ENCODE results near the gene PLEKHG7.

The PLEKHG7 gene

DNA sequence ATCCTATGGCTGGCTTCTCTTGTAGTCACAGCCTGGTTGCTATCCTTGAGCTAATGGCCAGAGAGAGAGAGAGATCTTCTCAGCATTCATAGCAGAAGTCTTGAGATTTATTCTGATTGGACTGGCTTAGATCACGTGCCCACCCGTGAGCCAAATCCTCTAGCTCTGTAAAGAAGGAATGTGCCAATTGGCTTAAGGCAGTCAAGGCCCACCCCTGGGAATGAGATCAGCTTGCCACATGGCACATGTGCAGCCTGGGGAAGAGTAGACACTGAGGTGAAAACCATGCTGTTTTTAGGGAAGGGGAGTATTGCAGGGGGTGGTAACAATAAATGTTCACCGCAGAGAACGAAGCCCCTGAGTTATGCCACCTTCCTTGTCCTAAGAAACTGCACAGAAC is 36.3 kb downstream of the PLEKHG7 start:
- no peak for TF ChIP-seq EZH2phosphoT487 (IDR thresholded peaks at IDR 0.05; ENCODE audit: low read depth)
- TF ChIP-seq, protein P1, sequence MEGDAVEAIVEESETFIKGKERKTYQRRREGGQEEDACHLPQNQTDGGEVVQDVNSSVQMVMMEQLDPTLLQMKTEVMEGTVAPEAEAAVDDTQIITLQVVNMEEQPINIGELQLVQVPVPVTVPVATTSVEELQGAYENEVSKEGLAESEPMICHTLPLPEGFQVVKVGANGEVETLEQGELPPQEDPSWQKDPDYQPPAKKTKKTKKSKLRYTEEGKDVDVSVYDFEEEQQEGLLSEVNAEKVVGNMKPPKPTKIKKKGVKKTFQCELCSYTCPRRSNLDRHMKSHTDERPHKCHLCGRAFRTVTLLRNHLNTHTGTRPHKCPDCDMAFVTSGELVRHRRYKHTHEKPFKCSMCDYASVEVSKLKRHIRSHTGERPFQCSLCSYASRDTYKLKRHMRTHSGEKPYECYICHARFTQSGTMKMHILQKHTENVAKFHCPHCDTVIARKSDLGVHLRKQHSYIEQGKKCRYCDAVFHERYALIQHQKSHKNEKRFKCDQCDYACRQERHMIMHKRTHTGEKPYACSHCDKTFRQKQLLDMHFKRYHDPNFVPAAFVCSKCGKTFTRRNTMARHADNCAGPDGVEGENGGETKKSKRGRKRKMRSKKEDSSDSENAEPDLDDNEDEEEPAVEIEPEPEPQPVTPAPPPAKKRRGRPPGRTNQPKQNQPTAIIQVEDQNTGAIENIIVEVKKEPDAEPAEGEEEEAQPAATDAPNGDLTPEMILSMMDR (IDR thresholded peaks at IDR 0.05; ENCODE audit: low read depth, low read length): no peak
- H2AFZ ChIP-seq (ENCODE audit: low read depth, low read length): no peak overlapping the region
- no peak overlapping the region for H3K9ac ChIP-seq (ENCODE audit: low read length)

DNA sequence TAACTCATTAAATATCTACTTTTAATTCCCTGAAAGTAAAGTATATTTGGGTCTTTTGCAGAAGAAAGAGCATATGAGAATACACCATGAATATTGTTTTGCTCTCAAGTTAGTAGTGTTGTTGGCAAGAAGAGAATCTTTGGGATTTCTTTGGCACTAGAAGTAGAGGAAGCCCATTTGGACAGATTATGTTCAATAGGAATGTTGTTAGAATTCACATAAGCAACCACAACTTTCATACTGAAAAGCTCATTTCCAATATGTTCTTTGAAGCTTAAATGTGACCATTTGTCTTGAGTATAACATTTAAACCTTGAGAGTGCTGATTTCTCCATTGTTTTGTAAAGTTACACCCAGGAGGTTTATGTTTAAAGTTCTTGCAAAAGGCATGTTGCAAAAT is 37.6 kb downstream of the PLEKHG7 start:
- H3K4me1 ChIP-seq (ENCODE audit: low read length): no peaks in the 10 kb centered on the region
- no peak overlapping the region for H2AFZ ChIP-seq (ENCODE audit: low read depth, low read length)
- H3K4me3 ChIP-seq (ENCODE audit: low read length): no peak overlapping the region
- H3K36me3 ChIP-seq (replicated peaks; ENCODE audit: low read depth, low read length): no peaks in the 10 kb centered on the region
- no peak overlapping the region for H3K27ac ChIP-seq (ENCODE audit: low read length)
- H3K79me2 ChIP-seq (ENCODE audit: low read length): no peaks in the 10 kb centered on the region
- TF ChIP-seq EZH2phosphoT487 (IDR thresholded peaks at IDR 0.05; ENCODE audit: low read depth): no peak
- TF ChIP-seq, protein P1 (IDR thresholded peaks at IDR 0.05; ENCODE audit: low read depth, low read length): no peak
- no peaks in the 10 kb centered on the region for H3K9me3 ChIP-seq (ENCODE audit: insufficient read depth, low read length)
- no peak overlapping the region for H3K9ac ChIP-seq (ENCODE audit: low read length)
- no peak overlapping the region for H3K4me2 ChIP-seq (ENCODE audit: low read length)
- no peaks in the 10 kb centered on the region for H4K20me1 ChIP-seq (ENCODE audit: insufficient read depth, low read length)
- H3K27me3 ChIP-seq (ENCODE audit: low read depth, low read length): no peaks in the 10 kb centered on the region

More for the DNA sequence above, 36.3 kb downstream of the PLEKHG7 start:
- no peaks in the 10 kb centered on the region for H3K79me2 ChIP-seq (ENCODE audit: low read length)
- no peak overlapping the region for H3K4me3 ChIP-seq (ENCODE audit: low read length)
- no peaks in the 10 kb centered on the region for H3K36me3 ChIP-seq (replicated peaks; ENCODE audit: low read depth, low read length)
- no peaks in the 10 kb centered on the region for H3K4me1 ChIP-seq (ENCODE audit: low read length)
- H4K20me1 ChIP-seq (ENCODE audit: insufficient read depth, low read length): no peaks in the 10 kb centered on the region
- no peaks in the 10 kb centered on the region for H3K9me3 ChIP-seq (ENCODE audit: insufficient read depth, low read length)
- H3K27ac ChIP-seq (ENCODE audit: low read length): no peak overlapping the region
- no peaks in the 10 kb centered on the region for H3K27me3 ChIP-seq (ENCODE audit: low read depth, low read length)
- H3K4me2 ChIP-seq (ENCODE audit: low read length): no peak overlapping the region

DNA sequence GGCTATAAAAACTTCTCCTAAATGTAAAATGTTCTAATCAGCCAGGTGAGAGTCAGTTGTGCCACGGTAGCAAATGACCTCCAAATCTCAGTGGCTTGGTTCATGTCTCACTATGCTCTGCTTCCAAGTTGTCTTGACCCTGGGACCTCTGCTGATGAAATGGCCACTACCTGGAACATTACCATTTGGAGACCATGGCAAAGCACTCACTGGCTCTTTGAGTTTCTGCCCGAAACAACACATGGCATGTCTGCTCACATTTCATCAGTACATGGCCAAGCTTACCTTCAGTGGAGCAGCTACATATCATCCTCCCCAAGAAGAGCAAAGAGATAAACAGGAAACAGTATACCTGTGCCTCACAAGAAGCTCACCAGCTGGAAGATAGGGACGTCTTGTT is 40.2 kb downstream of the PLEKHG7 start:
- Histone ChIP-seq H3K27ac (ENCODE audit: low read length) (no peak overlapping the region), H3K4me3 (ENCODE audit: low read length) (no peak overlapping the region), H3K36me3 (replicated peaks; ENCODE audit: low read depth, low read length) (no peaks in the 10 kb centered on the region), H2AFZ (ENCODE audit: low read depth, low read length) (no peak overlapping the region), H3K9ac (ENCODE audit: low read length) (no peak overlapping the region), H3K79me2 (ENCODE audit: low read length) (no peaks in the 10 kb centered on the region), H4K20me1 (ENCODE audit: insufficient read depth, low read length) (no peaks in the 10 kb centered on the region), H3K4me2 (ENCODE audit: low read length) (no peak overlapping the region), H3K27me3 (ENCODE audit: low read depth, low read length) (no peaks in the 10 kb centered on the region), H3K9me3 (ENCODE audit: insufficient read depth, low read length) (no peaks in the 10 kb centered on the region), H3K4me1 (ENCODE audit: low read length) (peaks cover 6% of the 10 kb centered on the region; the same call in 1 of the 2 replicates)
- no peak for TF ChIP-seq EZH2phosphoT487 (IDR thresholded peaks at IDR 0.05; ENCODE audit: low read depth)
- TF ChIP-seq, protein P1 (IDR thresholded peaks at IDR 0.05; ENCODE audit: low read depth, low read length): no peak

DNA sequence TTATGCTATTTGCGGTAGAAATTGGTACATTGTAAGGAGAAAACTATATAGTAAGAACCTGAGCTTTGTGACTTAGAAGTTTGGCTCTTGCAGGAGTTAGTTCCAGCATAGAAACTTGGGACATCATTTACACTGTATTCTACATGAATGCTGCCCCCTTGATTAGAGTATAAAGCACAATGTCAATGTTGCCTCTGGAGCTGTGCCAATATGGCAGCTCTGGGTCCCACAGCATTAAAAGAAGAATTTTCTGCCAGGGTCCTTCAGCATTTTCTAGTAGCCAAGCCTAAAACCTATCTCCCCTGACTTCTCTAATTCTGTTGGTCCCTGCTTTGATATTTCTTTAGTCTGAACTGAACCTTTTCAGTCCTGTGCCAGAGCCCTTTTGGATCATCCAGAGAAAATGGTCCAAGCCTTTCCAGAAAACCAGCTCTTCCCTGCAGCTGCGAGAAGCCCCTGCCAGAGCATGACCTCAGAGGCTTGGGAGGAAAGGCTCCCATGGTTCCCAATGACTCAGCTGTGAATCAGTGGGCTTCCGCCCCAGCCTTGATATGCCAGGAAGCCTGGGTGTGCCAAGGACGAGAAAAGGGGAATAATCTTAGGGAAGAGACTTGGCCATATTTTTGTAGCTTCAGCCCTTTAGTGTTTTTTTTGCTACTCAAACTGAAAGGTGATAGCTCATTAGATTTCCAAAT is 43.2 kb downstream of the PLEKHG7 start:
- no peaks in the 10 kb centered on the region for H3K27me3 ChIP-seq (ENCODE audit: low read depth, low read length)
- no peak overlapping the region for H3K27ac ChIP-seq (ENCODE audit: low read length)
- H3K9me3 ChIP-seq (ENCODE audit: insufficient read depth, low read length): no peaks in the 10 kb centered on the region
- TF ChIP-seq EZH2phosphoT487 (IDR thresholded peaks at IDR 0.05; ENCODE audit: low read depth): no peak
- TF ChIP-seq, protein P1 (IDR thresholded peaks at IDR 0.05; ENCODE audit: low read depth, low read length): no peak
- H3K4me1 ChIP-seq (ENCODE audit: low read length): peaks cover 6% of the 10 kb centered on the region; the same call in 1 of the 2 replicates
- H3K4me2 ChIP-seq (ENCODE audit: low read length): no peak overlapping the region
- no peak overlapping the region for H2AFZ ChIP-seq (ENCODE audit: low read depth, low read length)
- no peaks in the 10 kb centered on the region for H4K20me1 ChIP-seq (ENCODE audit: insufficient read depth, low read length)
- H3K79me2 ChIP-seq (ENCODE audit: low read length): no peaks in the 10 kb centered on the region
- no peak overlapping the region for H3K9ac ChIP-seq (ENCODE audit: low read length)
- no peaks in the 10 kb centered on the region for H3K36me3 ChIP-seq (replicated peaks; ENCODE audit: low read depth, low read length)
- H3K4me3 ChIP-seq (ENCODE audit: low read length): no peak overlapping the region
